ENCODE data around the gene NKD2. TPM values are rescaled to one million over a fixed set of nuclear protein-coding genes. Genes with fewer than 3 reads are reported as not detected.
"Not testable (repeated sequence)": the region's sequence is repeated elsewhere in the genome, so short reads cannot be mapped to it uniquely, and the experiment has no call there.

Gene NKD2
- polyA plus RNA-seq, 1 of the 3 experiments (the other 2 are of a cell fraction): not detected

- POLR2A ChIA-PET; H3K79me2 ChIP-seq (ENCODE audit: insufficient read depth); H3K9me3 ChIP-seq; DNase-seq; H3K4me1 ChIP-seq (ENCODE audit: control insufficient read depth in 1 of 2, insufficient read depth in 2 of 2, low read depth in 1 of 2, low read length in 1 of 2); H3K27me3 ChIP-seq (ENCODE audit: insufficient read depth); H3K9ac ChIP-seq; H4K20me1 ChIP-seq (ENCODE audit: insufficient read depth); H2AFZ ChIP-seq (ENCODE audit: low read depth); H3K9me2 ChIP-seq; H3K4me3 ChIP-seq (ENCODE audit: low read depth in 2 of 2, low read length in 1 of 2); H3K36me3 ChIP-seq (replicated peaks in 1 of 2; ENCODE audit: control insufficient read depth in 1 of 2, insufficient read depth in 2 of 2, low read length in 1 of 2); H3F3A ChIP-seq (replicated peaks; ENCODE audit: insufficient read depth); H3K4me2 ChIP-seq; H3K27ac ChIP-seq (ENCODE audit: low read depth in 2 of 2, low read length in 1 of 2): not testable (repeated sequence)
- 55% methylated on average over 6 of the region's 15 CpGs for WGBS (ENCODE audit: low lambda C conversion rate)
- CTCF ChIA-PET: interaction anchor here (0.9 to 1.5 kb wide), 3 partner anchors 8 to 91 kb away, joined by 3 to 4 read pairs (median 3); no protein-coding TSS in a partner anchor
Observed at GRCh38 chr5:1083026-1083425, 74.4 kb downstream of the NKD2 start.

GRCh38 chr5:1083823-1084605, 75.4 kb downstream of the NKD2 start:
- Histone ChIP-seq H3K4me3 (ENCODE audit: low read depth in 2 of 2, low read length in 1 of 2) (no peak overlapping the region), H3K4me2 (no peak overlapping the region), H4K20me1 (ENCODE audit: insufficient read depth) (no peaks in the 10 kb centered on the region), H3F3A (replicated peaks; ENCODE audit: insufficient read depth) (no peaks in the 10 kb centered on the region), H3K36me3 (replicated peaks in 1 of 2; ENCODE audit: control insufficient read depth in 1 of 2, insufficient read depth in 2 of 2, low read length in 1 of 2) (no peaks in the 10 kb centered on the region), H3K9me3 (no peaks in the 10 kb centered on the region), H3K9ac (no peak overlapping the region), H3K27me3 (ENCODE audit: insufficient read depth) (no peaks in the 10 kb centered on the region), H3K79me2 (ENCODE audit: insufficient read depth) (no peaks in the 10 kb centered on the region), H3K27ac (ENCODE audit: low read depth in 2 of 2, low read length in 1 of 2) (no peak overlapping the region), H2AFZ (ENCODE audit: low read depth) (no peak overlapping the region), H3K9me2 (no peaks in the 10 kb centered on the region), H3K4me1 (ENCODE audit: control insufficient read depth in 1 of 2, insufficient read depth in 2 of 2, low read depth in 1 of 2, low read length in 1 of 2) (peaks cover 0 to 6% of the 10 kb centered on the region in 2 experiments; a peak in 1 of 4 replicates)
- TF ChIP-seq TAF1 (IDR thresholded peaks at IDR 0.05; ENCODE audit: borderline replicate concordance, low read depth, low read length) (no peak), FOSL2 (IDR thresholded peaks at IDR 0.05; ENCODE audit: borderline replicate concordance, low read depth) (no peak), PBX3 (IDR thresholded peaks at IDR 0.05) (no peak), REST (IDR thresholded peaks at IDR 0.05; ENCODE audit: low read depth, low read length) (no peak), ELF1 (IDR thresholded peaks at IDR 0.05) (no peak), FOXM1 (IDR thresholded peaks at IDR 0.05; ENCODE audit: low read depth) (no peak), FOXJ3 (CRISPR knock-in tag; IDR thresholded peaks at IDR 0.05) (no peak), EZH2phosphoT487 (IDR thresholded peaks at IDR 0.05; ENCODE audit: borderline replicate concordance, low read depth) (no peak), IRF3 (IDR thresholded peaks at IDR 0.05; ENCODE audit: low read depth, low read length) (no peak), GATA2 (CRISPR knock-in tag; IDR thresholded peaks at IDR 0.05) (no peak), SMC3 (IDR thresholded peaks at IDR 0.05; ENCODE audit: low read depth, low read length) (no peak), USF1 (IDR thresholded peaks at IDR 0.05; ENCODE audit: borderline replicate concordance, low read depth) (no peak), SIN3A (IDR thresholded peaks at IDR 0.05; ENCODE audit: borderline replicate concordance, low read depth, low read length) (no peak), EP300 (IDR thresholded peaks at IDR 0.05; ENCODE audit: borderline replicate concordance in 1 of 2, low read depth in 1 of 2, low read length in 1 of 2) (no peak), MEF2A (IDR thresholded peaks at IDR 0.05; ENCODE audit: borderline replicate concordance, low read depth) (no peak), NRF1 (IDR thresholded peaks at IDR 0.05; ENCODE audit: low read depth, low read length) (no peak), CHD2 (IDR thresholded peaks at IDR 0.05; ENCODE audit: low read length, partially characterized antibody) (no peak), RXRA (IDR thresholded peaks at IDR 0.05; ENCODE audit: borderline replicate concordance, low read depth) (no peak)
- CTCF ChIA-PET: interaction anchor here (0.9 to 1.5 kb wide), 3 partner anchors 9 to 90 kb away, joined by 3 to 4 read pairs (median 3); no protein-coding TSS in a partner anchor
- POLR2A ChIA-PET: no interaction called here
- no peak for DNase-seq
- WGBS (ENCODE audit: low lambda C conversion rate): 86% methylated on average over 48 of the region's 57 CpGs
